Left ventricle myocardium inferior (tissue), 1 donor: Measurements from ENCODE around the gene CAMK1D. TPM values are rescaled to one million over a fixed set of nuclear protein-coding genes. Genes with fewer than 3 reads are reported as not detected.

Experiments
- DNase-seq: peaks from one replicate; pipeline ENCODE4 v3.0.0-alpha.2; 2020
- H3K27ac ChIP-seq: fragments of 200-600 bp; replicated peaks from 2 replicates; pipeline ENCODE4 v1.8.0; 2021
- H3K27me3 ChIP-seq: fragments of 200-600 bp; 2 replicates; pipeline ENCODE4 v1.8.0; 2021; ENCODE audit warnings: low read depth
- H3K36me3 ChIP-seq: fragments of 200-600 bp; 2 replicates; pipeline ENCODE4 v1.8.0; 2021
- H3K4me1 ChIP-seq: fragments of 200-600 bp; 2 replicates; pipeline ENCODE4 v1.8.0; 2021
- H3K4me3 ChIP-seq: fragments of 200-600 bp; 2 replicates; pipeline ENCODE4 v1.8.0; 2021; ENCODE audit warnings: mild to moderate bottlenecking, moderate library complexity
- H3K9me3 ChIP-seq: fragments of 200-600 bp; replicated peaks from 2 replicates; pipeline ENCODE4 v1.8.0; 2021
- CTCF ChIP-seq: fragments of 200-600 bp; IDR thresholded peaks from 2 replicates; pipeline ENCODE4 v1.8.0; 2021; ENCODE audit warnings: antibody characterized with exemption, mild to moderate bottlenecking, borderline replicate concordance
- intact Hi-C: fragments of 100-400 bp; cut with micrococcal nuclease; formaldehyde crosslinking; loops from one replicate; pipeline ENCODE4 v1.11.0; 2022
- total RNA-seq: library from RNA; stranded (reverse); fragmentation: NEBNext Ultra II Directional; extraction: Animal tissue kit (Norgen Biotek cat#: 25700); gene quantifications from one replicate; pipeline ENCODE4 v1.2.1, GENCODE V29; 2021
- donor health status: DM: no; HTN: yes; CAD: no; lungs with severe emphysema.

The CAMK1D gene
- total RNA-seq, 1 donor from 2014 or later, result 2.5 TPM

- TF ChIP-seq CTCF, result no peak
Measured at GRCh38 chr10:12660812-12661211, 311.5 kb downstream of the CAMK1D start.

GRCh38 chr10:12661671-12662070 is 312.3 kb downstream of the CAMK1D start:
- Histone ChIP-seq H3K4me3 (no peak overlapping the region), H3K9me3 (no peaks in the 10 kb centered on the region), H3K27ac (no peak overlapping the region), H3K27me3 (no peaks in the 10 kb centered on the region), H3K36me3 (no peaks in the 10 kb centered on the region), H3K4me1 (no peaks in the 10 kb centered on the region)
- TF ChIP-seq CTCF, result no peak
- DNase-seq, result no peak
- intact Hi-C loops, result no loop called here

More at GRCh38 chr10:12660812-12661211, 311.5 kb downstream of the CAMK1D start:
- DNase-seq, result no peak
- no peaks in the 10 kb centered on the region for H3K27me3 ChIP-seq
- no peaks in the 10 kb centered on the region for H3K9me3 ChIP-seq
- H3K4me3 ChIP-seq, result no peak overlapping the region
- no peak overlapping the region for H3K27ac ChIP-seq
- intact Hi-C loops, result no loop called here
- H3K4me1 ChIP-seq, result no peaks in the 10 kb centered on the region
- no peaks in the 10 kb centered on the region for H3K36me3 ChIP-seq

GRCh38 chr10:12663863-12664262 is 314.5 kb downstream of the CAMK1D start:
- no peak for DNase-seq
- H3K4me3 ChIP-seq, result no peak overlapping the region
- TF ChIP-seq CTCF, result no peak
- H3K36me3 ChIP-seq, result peaks cover 3% of the 10 kb centered on the region
- H3K4me1 ChIP-seq, result peaks cover 1% of the 10 kb centered on the region
- intact Hi-C loops, result no loop called here
- no peaks in the 10 kb centered on the region for H3K9me3 ChIP-seq
- H3K27me3 ChIP-seq, result no peaks in the 10 kb centered on the region
- H3K27ac ChIP-seq, result no peak overlapping the region

GRCh38 chr10:12665501-12665900 is 316.2 kb downstream of the CAMK1D start:
- H3K4me3 ChIP-seq, result no peak overlapping the region
- no peaks in the 10 kb centered on the region for H3K9me3 ChIP-seq
- no peak overlapping the region for H3K27ac ChIP-seq
- H3K4me1 ChIP-seq, result peaks cover 5% of the 10 kb centered on the region
- no peak for DNase-seq
- H3K27me3 ChIP-seq, result no peaks in the 10 kb centered on the region
- intact Hi-C loops, result no loop called here
- peaks cover 3% of the 10 kb centered on the region for H3K36me3 ChIP-seq
- no peak for TF ChIP-seq CTCF

- H3K27ac ChIP-seq, result peak overlapping the region; percentile 15
- H3K4me3 ChIP-seq, result no peak overlapping the region
- no peaks in the 10 kb centered on the region for H3K9me3 ChIP-seq
- peaks cover 5% of the 10 kb centered on the region for H3K4me1 ChIP-seq
- intact Hi-C loops, result no loop called here
- H3K36me3 ChIP-seq, result peaks cover 3% of the 10 kb centered on the region
- H3K27me3 ChIP-seq, result no peaks in the 10 kb centered on the region
- no peak for DNase-seq
- no peak for TF ChIP-seq CTCF
Measured at GRCh38 chr10:12667052-12667451, 317.7 kb downstream of the CAMK1D start.

- no peak for DNase-seq
- peak overlapping the region; percentile 58 for H3K27ac ChIP-seq
- peaks cover 3% of the 10 kb centered on the region for H3K36me3 ChIP-seq
- no peaks in the 10 kb centered on the region for H3K9me3 ChIP-seq
- no peak for TF ChIP-seq CTCF
- H3K27me3 ChIP-seq, result no peaks in the 10 kb centered on the region
- no peak overlapping the region for H3K4me3 ChIP-seq
- peaks cover 5% of the 10 kb centered on the region for H3K4me1 ChIP-seq
- intact Hi-C loops, result no loop called here
Measured at GRCh38 chr10:12668634-12669033, 319.3 kb downstream of the CAMK1D start.
